Anterior cingulate cortex (tissue), 58 donors: Measurements from ENCODE around the gene MAP3K5.

Experiments used
- DNase-seq, 58 donors: peaks; one replicate each; lab custom pipeline; 2025; lab: John Stamatoyannopoulos, UW

Gene MAP3K5

GRCh38 chr6:136659991-136660499 is 132.2 kb downstream of the MAP3K5 start:
- DNase-seq = no peak

- no peak for DNase-seq
These were observed 133.6 kb downstream of the MAP3K5 start for GRCh38 chr6:136658711-136659110.

GRCh38 chr6:136657666-136658065 is 134.6 kb downstream of the MAP3K5 start:
- no peak for DNase-seq

GRCh38 chr6:136656121-136656520 is 136.2 kb downstream of the MAP3K5 start:
- no peak for DNase-seq

- no peak for DNase-seq
These were observed 136.8 kb downstream of the MAP3K5 start for GRCh38 chr6:136655239-136656014.

GRCh38 chr6:136654086-136654485 is 138.2 kb downstream of the MAP3K5 start:
- no peak for DNase-seq

GRCh38 chr6:136652656-136653055 is 139.6 kb downstream of the MAP3K5 start:
- no peak for DNase-seq

GRCh38 chr6:136651982-136652381 is 140.3 kb downstream of the MAP3K5 start:
- no peak for DNase-seq

GRCh38 chr6:136647363-136647852 is 144.9 kb downstream of the MAP3K5 start:
- DNase-seq = no peak

- no peak for DNase-seq
These were observed 145.9 kb downstream of the MAP3K5 start for GRCh38 chr6:136646377-136646776.

GRCh38 chr6:136644597-136644952 is 147.7 kb downstream of the MAP3K5 start:
- DNase-seq = no peak

GRCh38 chr6:136643850-136644596 is 148.3 kb downstream of the MAP3K5 start:
- DNase-seq = peak in 54 of 58 donors; percentile 8 to 87 (median 48)

GRCh38 chr6:136641873-136642465 is 150.3 kb downstream of the MAP3K5 start:
- DNase-seq = no peak

GRCh38 chr6:136641166-136641565 is 151.1 kb downstream of the MAP3K5 start:
- no peak for DNase-seq

- DNase-seq = peak in 1 of 58 donors; percentile 1
These were observed 152.0 kb downstream of the MAP3K5 start for GRCh38 chr6:136640132-136640915.

GRCh38 chr6:136639702-136640101 is 152.6 kb downstream of the MAP3K5 start:
- no peak for DNase-seq

GRCh38 chr6:136635615-136636014 is 156.7 kb downstream of the MAP3K5 start:
- DNase-seq = no peak

- no peak for DNase-seq
These were observed 158.9 kb downstream of the MAP3K5 start for GRCh38 chr6:136633355-136633754.

- DNase-seq = no peak
These were observed 163.3 kb downstream of the MAP3K5 start for GRCh38 chr6:136628996-136629395.

GRCh38 chr6:136627191-136627590 is 165.1 kb downstream of the MAP3K5 start:
- no peak for DNase-seq
